Mesenteric fat pad (tissue), 1 donor: Measurements from ENCODE around the gene PLCH1. TPM values are rescaled to one million over a fixed set of nuclear protein-coding genes. Genes with fewer than 3 reads are reported as not detected.

ENCODE experiments used
- DNase-seq: peaks from one replicate; pipeline ENCODE4 v3.0.0-alpha.2; 2020; ENCODE audit warnings: low spot score
- total RNA-seq: library from RNA; stranded (reverse); fragmentation: NEBNext Ultra II Directional; extraction: Animal tissue kit (Norgen Biotek cat#: 25700); gene quantifications from one replicate; pipeline ENCODE4 v1.2.1, GENCODE V29; 2021
- donor health status: DM: yes; HTN: yes; CAD: no.

Gene PLCH1
- total RNA-seq, 1 donor from 2014 or later: not detected

- DNase-seq: no peak
These were observed 397.0 kb downstream of the PLCH1 start for GRCh38 chr3:155347901-155348300.

- no peak for DNase-seq
These were observed 402.5 kb downstream of the PLCH1 start for GRCh38 chr3:155342344-155342743.

GRCh38 chr3:155339052-155339451 lies 405.8 kb downstream of the PLCH1 start:
- no peak for DNase-seq

GRCh38 chr3:155335724-155336354 lies 409.0 kb downstream of the PLCH1 start:
- no peak for DNase-seq

- DNase-seq: no peak
These were observed 409.8 kb downstream of the PLCH1 start for GRCh38 chr3:155334914-155335723.

- DNase-seq: no peak
These were observed 410.5 kb downstream of the PLCH1 start for GRCh38 chr3:155334215-155334913.

- DNase-seq: no peak
These were observed 412.2 kb downstream of the PLCH1 start for GRCh38 chr3:155332716-155333115.

GRCh38 chr3:155331078-155331477 lies 413.8 kb downstream of the PLCH1 start:
- DNase-seq: no peak

GRCh38 chr3:155330370-155330769 lies 414.5 kb downstream of the PLCH1 start:
- no peak for DNase-seq

GRCh38 chr3:155329513-155330048 lies 415.3 kb downstream of the PLCH1 start:
- DNase-seq: no peak

- no peak for DNase-seq
These were observed 417.0 kb downstream of the PLCH1 start for GRCh38 chr3:155327871-155328270.

GRCh38 chr3:155327430-155327829 lies 417.4 kb downstream of the PLCH1 start:
- DNase-seq: no peak

GRCh38 chr3:155326901-155327300 lies 418.0 kb downstream of the PLCH1 start:
- no peak for DNase-seq

- DNase-seq: no peak
These were observed 418.6 kb downstream of the PLCH1 start for GRCh38 chr3:155326244-155326643.

Other genes starting within 250 kb of the PLCH1 start
- gene C3orf33, start 61.2 kb upstream of the PLCH1 start, total RNA-seq: 2.7 TPM
- gene SLC33A1, start 109.4 kb upstream of the PLCH1 start, total RNA-seq: 30.0 TPM
- gene GMPS, start 125.6 kb upstream of the PLCH1 start, total RNA-seq: 39.0 TPM